GM19238 (cell line): ENCODE data around the gene TSKU.

Experiments
- DNase-seq: peaks from one replicate; pipeline ENCODE4 v3.0.0; 2011; ENCODE audit warnings: low spot score; ENCODE audit not compliant: insufficient read length

The TSKU gene

GRCh38 chr11:76844511-76844910, 61.4 kb downstream of the TSKU start:
- no peak for DNase-seq

DNA sequence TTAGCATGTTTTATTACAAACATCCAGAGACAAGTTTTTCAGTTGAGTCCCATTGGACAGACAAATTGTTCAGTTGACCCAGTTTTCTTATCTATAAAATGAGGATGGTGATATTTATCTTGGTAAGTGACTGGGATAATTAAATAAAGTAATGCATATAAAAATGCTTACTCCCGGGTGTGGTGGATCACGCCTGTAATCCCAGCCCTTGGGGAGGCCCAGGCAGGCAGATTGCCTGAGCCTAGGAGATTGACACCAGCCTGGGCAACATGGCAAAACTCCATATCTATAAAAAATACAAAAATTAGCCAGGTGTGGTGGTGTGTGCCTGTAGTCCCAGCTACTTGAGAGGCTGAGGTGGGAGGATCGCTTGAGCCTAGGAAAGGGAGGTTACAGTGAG, 61.9 kb downstream of the TSKU start:
- no peak for DNase-seq

DNA sequence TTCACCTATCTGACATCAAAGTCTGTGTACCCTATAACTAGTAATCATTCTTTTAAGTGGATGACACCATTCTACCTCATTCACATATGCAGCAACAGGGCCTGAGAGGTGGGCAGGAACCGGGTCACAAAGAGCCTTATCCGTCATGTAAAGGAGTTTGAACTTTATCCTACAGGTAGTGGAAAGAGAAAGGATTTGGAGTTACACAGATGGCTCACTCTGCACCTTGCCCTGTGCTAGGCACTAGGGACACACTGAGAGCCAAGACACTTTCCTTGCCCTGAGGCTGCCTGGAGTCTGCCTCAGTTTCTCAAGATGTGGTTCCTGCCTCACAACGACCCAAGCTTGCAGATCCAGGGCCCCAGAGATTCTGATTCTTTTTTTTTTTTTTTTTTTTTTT, 63.3 kb downstream of the TSKU start:
- no peak for DNase-seq
